Neural progenitor cell (in vitro differentiated cells): ENCODE measurements around the gene SLC4A5. TPM values are rescaled to one million over a fixed set of nuclear protein-coding genes. Genes with fewer than 3 reads are reported as not detected.

Experiments
- DNase-seq: peaks from one replicate; pipeline ENCODE4 v3.0.0-alpha.2; 2016; ENCODE audit warnings: low spot score
- H2AFZ ChIP-seq: fragments of 200-600 bp; sonication (generic); replicated peaks from 2 replicates; pipeline ENCODE4 v1.6.1; 2016; ENCODE audit warnings: antibody characterized with exemption
- H3F3A ChIP-seq: fragments of 200-600 bp; sonication (generic); 2 replicates; pipeline ENCODE4 v1.6.1; 2016; ENCODE audit warnings: antibody characterized with exemption, low read depth
- H3K27ac ChIP-seq: fragments of 200-600 bp; sonication (generic); 2 replicates; pipeline ENCODE4 v1.5.1; 2016; ENCODE audit warnings: mild to moderate bottlenecking
- H3K27me3 ChIP-seq: fragments of 200-600 bp; sonication (generic); 2 replicates; pipeline ENCODE4 v1.6.1; 2016; ENCODE audit warnings: mild to moderate bottlenecking, moderate library complexity
- H3K36me3 ChIP-seq: fragments of 200-600 bp; sonication (generic); 2 replicates; pipeline ENCODE4 v1.5.1; 2016
- H3K4me1 ChIP-seq: fragments of 200-600 bp; sonication (generic); 2 replicates; pipeline ENCODE4 v1.6.1; 2016; ENCODE audit warnings: mixed run types
- H3K4me2 ChIP-seq: fragments of 200-600 bp; sonication (generic); 2 replicates; pipeline ENCODE4 v1.6.1; 2016
- H3K4me3 ChIP-seq: fragments of 200-600 bp; sonication (generic); 2 replicates; pipeline ENCODE4 v1.5.1; 2016
- H3K79me2 ChIP-seq: fragments of 200-600 bp; sonication (generic); 2 replicates; pipeline ENCODE4 v1.6.1; 2016; ENCODE audit warnings: low read depth
- H3K9ac ChIP-seq: fragments of 200-600 bp; sonication (generic); 2 replicates; pipeline ENCODE4 v1.6.1; 2016
- H3K9me3 ChIP-seq: fragments of 200-600 bp; sonication (generic); 2 replicates; pipeline ENCODE4 v1.5.1; 2016; ENCODE audit warnings: low read depth
- H4K20me1 ChIP-seq: fragments of 200-600 bp; sonication (generic); 2 replicates; pipeline ENCODE4 v1.6.1; 2016; ENCODE audit warnings: low read depth
- H3K27ac Mint-ChIP-seq: 3 replicates; pipeline ENCODE4 v1.8.0; 2021; ENCODE audit warnings: mixed read lengths
- H3K27me3 Mint-ChIP-seq: 2 replicates; pipeline ENCODE4 v1.8.0; 2022; ENCODE audit warnings: low read depth, mild to moderate bottlenecking, inconsistent platforms, moderate library complexity, mixed read lengths; ENCODE audit not compliant: insufficient read depth
- H3K36me3 Mint-ChIP-seq: 3 replicates; pipeline ENCODE4 v1.8.0; 2021; ENCODE audit warnings: mixed read lengths
- H3K4me1 Mint-ChIP-seq: 3 replicates; pipeline ENCODE4 v1.8.0; 2021; ENCODE audit warnings: mixed read lengths
- H3K4me3 Mint-ChIP-seq: 3 replicates; pipeline ENCODE4 v1.8.0; 2021; ENCODE audit warnings: mild to moderate bottlenecking, moderate library complexity, mixed read lengths
- H3K9me3 Mint-ChIP-seq: 3 replicates; pipeline ENCODE4 v1.8.0; 2020; ENCODE audit warnings: mixed read lengths
- EZH2 ChIP-seq: fragments of 200-600 bp; sonication (generic); IDR thresholded peaks from 2 replicates; pipeline ENCODE4 v1.6.1; 2017; ENCODE audit warnings: antibody characterized with exemption, mild to moderate bottlenecking, moderate library complexity
- EZH2phosphoT487 ChIP-seq: fragments of 200-600 bp; sonication (generic); IDR thresholded peaks from 2 replicates; pipeline ENCODE4 v1.6.1; 2017; ENCODE audit warnings: antibody characterized with exemption
- total RNA-seq: library from RNA; depleted of rRNA; stranded (reverse); fragments of >200 nt; gene quantifications from 2 replicates; pipeline ENCODE4 v1.2.3, GENCODE V29; 2015; ENCODE audit warnings: low replicate concordance
- TF ChIP-seq, protein P1 (sequence below): fragments of 200-600 bp; sonication (generic); IDR thresholded peaks from 2 replicates; pipeline ENCODE4 v1.5.1; 2017; ENCODE audit warnings: antibody characterized with exemption, mild to moderate bottlenecking

The SLC4A5 gene
- total RNA-seq, 1 donor from 2014 or later, result 2.0 TPM

DNA sequence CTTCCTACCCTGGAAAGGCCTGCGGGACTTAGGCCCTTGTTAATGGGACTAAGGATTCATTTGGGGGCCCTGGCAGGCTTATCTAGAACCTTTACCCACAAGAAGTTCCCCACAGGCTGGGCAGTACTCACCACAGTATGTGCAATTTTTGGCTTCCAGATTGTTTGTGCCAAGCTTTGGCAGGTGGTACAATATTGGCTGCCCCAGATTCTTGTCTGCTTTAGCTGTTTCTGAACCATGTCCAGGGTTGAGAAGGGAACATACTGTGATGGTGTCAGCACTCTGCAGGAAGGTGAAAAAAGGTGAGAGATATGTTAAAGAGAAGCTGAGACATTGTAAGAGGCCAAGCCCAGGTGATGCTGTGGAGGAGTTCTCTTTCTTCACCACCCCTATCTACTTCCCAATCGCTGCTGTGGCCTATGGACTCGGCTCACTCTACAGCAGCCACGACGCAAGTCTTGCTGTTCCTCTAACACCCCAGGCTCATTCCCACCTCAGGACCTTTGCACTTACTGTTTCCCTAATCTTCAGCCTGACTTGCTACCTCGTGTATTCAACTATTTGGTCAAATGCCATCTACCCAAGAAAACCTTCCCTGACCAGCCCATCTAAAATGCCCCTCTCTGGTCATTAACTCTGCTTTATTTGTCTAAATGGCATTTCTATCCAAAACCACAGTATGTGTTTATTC, 9.2 kb downstream of the SLC4A5 start:
- Histone ChIP-seq H3K27me3 (no peaks in the 10 kb centered on the region), H3K4me1 (no peaks in the 10 kb centered on the region), H3F3A (no peaks in the 10 kb centered on the region), H2AFZ (no peak overlapping the region), H3K4me3 (no peak overlapping the region), H3K27ac (no peak overlapping the region), H3K4me2 (no peak overlapping the region), H3K79me2 (no peaks in the 10 kb centered on the region), H3K9ac (no peak overlapping the region), H3K36me3 (no peaks in the 10 kb centered on the region), H4K20me1 (no peaks in the 10 kb centered on the region), H3K9me3 (no peaks in the 10 kb centered on the region)
- no peaks in the 10 kb centered on the region for H3K36me3 Mint-ChIP-seq
- H3K27me3 Mint-ChIP-seq, result no peaks in the 10 kb centered on the region
- H3K4me1 Mint-ChIP-seq, result no peaks in the 10 kb centered on the region
- no peak overlapping the region for H3K4me3 Mint-ChIP-seq
- H3K9me3 Mint-ChIP-seq, result no peaks in the 10 kb centered on the region
- DNase-seq, result no peak
- TF ChIP-seq EZH2phosphoT487 (no peak), EZH2 (no peak)
- TF ChIP-seq, protein P1, sequence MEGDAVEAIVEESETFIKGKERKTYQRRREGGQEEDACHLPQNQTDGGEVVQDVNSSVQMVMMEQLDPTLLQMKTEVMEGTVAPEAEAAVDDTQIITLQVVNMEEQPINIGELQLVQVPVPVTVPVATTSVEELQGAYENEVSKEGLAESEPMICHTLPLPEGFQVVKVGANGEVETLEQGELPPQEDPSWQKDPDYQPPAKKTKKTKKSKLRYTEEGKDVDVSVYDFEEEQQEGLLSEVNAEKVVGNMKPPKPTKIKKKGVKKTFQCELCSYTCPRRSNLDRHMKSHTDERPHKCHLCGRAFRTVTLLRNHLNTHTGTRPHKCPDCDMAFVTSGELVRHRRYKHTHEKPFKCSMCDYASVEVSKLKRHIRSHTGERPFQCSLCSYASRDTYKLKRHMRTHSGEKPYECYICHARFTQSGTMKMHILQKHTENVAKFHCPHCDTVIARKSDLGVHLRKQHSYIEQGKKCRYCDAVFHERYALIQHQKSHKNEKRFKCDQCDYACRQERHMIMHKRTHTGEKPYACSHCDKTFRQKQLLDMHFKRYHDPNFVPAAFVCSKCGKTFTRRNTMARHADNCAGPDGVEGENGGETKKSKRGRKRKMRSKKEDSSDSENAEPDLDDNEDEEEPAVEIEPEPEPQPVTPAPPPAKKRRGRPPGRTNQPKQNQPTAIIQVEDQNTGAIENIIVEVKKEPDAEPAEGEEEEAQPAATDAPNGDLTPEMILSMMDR, result no peak
- H3K27ac Mint-ChIP-seq, result no peak overlapping the region

DNA sequence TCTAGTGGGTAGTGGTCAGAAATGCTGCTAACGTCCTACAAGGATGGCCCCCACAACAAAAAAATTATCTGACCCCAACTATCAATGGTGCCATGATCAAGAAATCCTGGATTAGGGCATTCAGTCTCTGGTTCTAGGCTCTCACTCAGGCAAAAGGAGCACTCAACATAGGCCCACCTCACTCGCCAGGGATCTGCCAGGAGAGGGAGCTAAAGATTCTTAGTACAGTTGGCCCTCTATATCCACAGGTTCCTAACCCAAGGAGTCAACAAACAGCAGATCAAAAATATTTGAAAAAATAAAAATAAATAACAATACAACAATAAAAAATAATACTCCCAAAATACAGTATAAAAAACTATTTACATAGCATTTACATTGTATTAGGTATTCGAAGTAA, 10.0 kb downstream of the SLC4A5 start:
- H3K36me3 Mint-ChIP-seq, result no peaks in the 10 kb centered on the region
- H3K9me3 Mint-ChIP-seq, result no peaks in the 10 kb centered on the region
- H3K27ac Mint-ChIP-seq, result no peak overlapping the region
- peak; percentile 60 for DNase-seq
- Histone ChIP-seq H3K4me2 (no peak overlapping the region), H3K9me3 (no peaks in the 10 kb centered on the region), H3K36me3 (no peaks in the 10 kb centered on the region), H3K27me3 (no peaks in the 10 kb centered on the region), H2AFZ (no peak overlapping the region), H3F3A (no peaks in the 10 kb centered on the region), H3K27ac (no peak overlapping the region), H3K79me2 (no peaks in the 10 kb centered on the region), H3K4me3 (no peak overlapping the region), H3K9ac (no peak overlapping the region), H3K4me1 (peaks cover under 1% of the 10 kb centered on the region), H4K20me1 (no peaks in the 10 kb centered on the region)
- H3K27me3 Mint-ChIP-seq, result no peaks in the 10 kb centered on the region
- TF ChIP-seq, protein P1, result peak; percentile 59
- TF ChIP-seq EZH2, result no peak
- H3K4me1 Mint-ChIP-seq, result peaks cover 2% of the 10 kb centered on the region
- no peak overlapping the region for H3K4me3 Mint-ChIP-seq

DNA sequence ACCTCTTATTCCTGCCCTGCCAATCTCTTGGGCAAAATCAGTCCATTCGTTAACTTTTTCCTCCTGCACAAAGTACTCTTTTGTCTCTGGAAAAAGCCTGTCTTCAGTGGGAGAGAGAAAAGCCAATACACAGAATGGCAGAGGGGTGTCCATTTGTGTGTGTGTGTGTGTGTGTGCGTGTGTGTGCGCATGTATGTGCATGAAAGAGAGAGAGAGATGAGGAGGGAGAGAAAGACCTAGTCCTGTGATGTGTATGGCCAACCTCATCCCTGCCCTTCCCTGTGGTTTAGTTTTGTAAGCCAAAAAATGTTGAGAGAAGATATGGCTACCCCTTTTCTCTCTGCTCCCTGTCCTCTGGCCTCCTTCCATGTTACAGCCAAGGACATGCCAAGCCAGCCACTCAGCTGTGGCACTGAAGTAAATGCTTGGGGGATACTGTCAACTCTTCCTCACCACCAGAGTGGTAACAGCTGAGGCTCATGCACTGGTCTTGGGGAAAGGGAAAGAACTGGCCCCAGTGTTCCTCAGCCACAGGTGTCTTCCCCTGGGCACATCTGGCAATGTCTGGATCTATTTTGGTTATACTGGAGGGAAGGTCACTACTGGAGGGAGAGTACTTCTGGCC, 10.6 kb downstream of the SLC4A5 start:
- H3K27ac Mint-ChIP-seq, result no peak overlapping the region
- H3K4me1 Mint-ChIP-seq, result peaks cover 6% of the 10 kb centered on the region
- H3K36me3 Mint-ChIP-seq, result no peaks in the 10 kb centered on the region

More for the DNA sequence above, 10.6 kb downstream of the SLC4A5 start:
- no peaks in the 10 kb centered on the region for H3F3A ChIP-seq
- Mint-ChIP-seq H3K27me3 (no peaks in the 10 kb centered on the region), H3K4me3 (no peak overlapping the region), H3K9me3 (no peaks in the 10 kb centered on the region)
- DNase-seq, result no peak
- H2AFZ ChIP-seq, result no peak overlapping the region
- H3K4me2 ChIP-seq, result no peak overlapping the region
- no peaks in the 10 kb centered on the region for H3K27me3 ChIP-seq
- no peak overlapping the region for H3K9ac ChIP-seq
- H3K36me3 ChIP-seq, result no peaks in the 10 kb centered on the region
- peaks cover 6% of the 10 kb centered on the region for H3K4me1 ChIP-seq
- H4K20me1 ChIP-seq, result no peaks in the 10 kb centered on the region
- H3K4me3 ChIP-seq, result no peak overlapping the region
- TF ChIP-seq, protein P1, result no peak
- TF ChIP-seq EZH2phosphoT487, result no peak
- no peak for TF ChIP-seq EZH2
- H3K79me2 ChIP-seq, result no peaks in the 10 kb centered on the region
- H3K27ac ChIP-seq, result no peak overlapping the region
- no peaks in the 10 kb centered on the region for H3K9me3 ChIP-seq
